ENCODE results near the gene CREB5.

Gene CREB5

DNA sequence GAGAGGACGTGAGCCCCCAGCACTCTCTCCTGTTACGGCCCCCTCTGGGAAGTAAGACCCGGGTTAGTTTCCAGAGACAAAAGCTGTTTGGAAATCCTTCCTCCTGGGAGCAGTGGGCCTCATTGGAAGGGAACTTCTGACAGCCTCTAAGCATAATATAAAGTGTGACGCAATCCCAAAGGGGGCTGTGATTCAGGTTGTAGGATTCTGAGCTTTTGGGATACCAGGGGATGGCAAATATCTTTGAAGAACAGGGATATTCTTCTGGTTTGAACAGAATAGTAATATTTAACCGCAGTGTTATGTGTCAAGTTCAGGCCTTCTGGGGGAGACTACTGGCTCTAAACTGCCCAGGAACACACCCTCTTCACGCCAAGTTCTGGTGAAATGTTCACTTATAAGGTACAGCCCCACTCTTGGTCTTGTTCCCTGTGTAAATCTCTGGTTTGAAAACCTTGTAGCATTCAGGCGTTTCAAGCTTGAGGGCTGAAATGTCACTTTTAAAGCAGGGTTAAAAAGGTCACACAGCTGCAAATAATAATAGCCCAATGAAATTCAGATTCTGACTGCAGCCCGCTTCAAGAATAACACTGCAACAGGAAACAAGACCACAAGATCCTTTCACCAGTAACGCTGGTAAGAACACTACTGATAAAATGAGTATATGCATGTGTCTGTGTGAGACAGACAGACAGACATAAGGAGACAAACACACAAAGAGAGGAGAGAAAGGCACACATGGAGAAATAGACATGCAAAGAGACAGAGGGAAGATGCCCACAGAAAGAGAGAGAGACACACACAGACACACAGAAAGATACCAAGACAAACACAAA is 69.0 kb downstream of the CREB5 start:
- no peak for DNase-seq

- no peak for DNase-seq
These were observed 70.8 kb downstream of the CREB5 start for GRCh38 chr7:28483112-28483511.

DNA sequence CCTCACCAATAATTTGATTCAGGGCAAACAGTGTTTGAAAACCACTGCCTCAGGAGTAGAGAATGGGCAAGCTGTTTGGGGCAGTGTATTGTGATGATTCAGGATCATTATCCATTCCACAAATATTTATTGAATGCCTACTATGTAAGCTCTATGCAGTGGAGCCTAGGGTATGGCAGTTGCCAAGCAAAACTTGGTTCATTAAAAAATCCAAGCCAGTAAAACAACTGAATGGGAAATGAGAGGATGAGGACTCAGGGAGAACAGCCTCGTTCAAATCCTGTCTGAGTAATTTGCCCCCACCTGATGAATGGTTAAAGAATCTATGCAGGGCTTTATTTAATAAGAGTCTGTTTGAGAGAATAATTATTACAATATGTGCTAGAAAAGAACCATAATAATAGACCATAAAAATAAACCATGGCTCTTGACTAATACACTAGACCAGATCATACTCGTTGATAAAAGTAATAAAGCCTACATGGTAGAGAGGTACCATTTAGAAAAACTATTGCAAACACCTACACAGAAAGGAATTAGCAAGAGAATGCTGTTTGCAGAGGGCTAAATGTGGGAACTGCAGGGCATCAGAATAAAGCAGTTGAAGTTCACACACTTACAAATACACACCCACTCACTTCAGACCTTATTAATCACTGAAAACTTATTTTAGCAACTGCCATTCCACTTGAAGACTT is 71.7 kb downstream of the CREB5 start:
- DNase-seq: no peak

GRCh38 chr7:28484606-28484935 is 72.3 kb downstream of the CREB5 start:
- no peak for DNase-seq

GRCh38 chr7:28487487-28487886 is 75.2 kb downstream of the CREB5 start:
- no peak for DNase-seq

DNA sequence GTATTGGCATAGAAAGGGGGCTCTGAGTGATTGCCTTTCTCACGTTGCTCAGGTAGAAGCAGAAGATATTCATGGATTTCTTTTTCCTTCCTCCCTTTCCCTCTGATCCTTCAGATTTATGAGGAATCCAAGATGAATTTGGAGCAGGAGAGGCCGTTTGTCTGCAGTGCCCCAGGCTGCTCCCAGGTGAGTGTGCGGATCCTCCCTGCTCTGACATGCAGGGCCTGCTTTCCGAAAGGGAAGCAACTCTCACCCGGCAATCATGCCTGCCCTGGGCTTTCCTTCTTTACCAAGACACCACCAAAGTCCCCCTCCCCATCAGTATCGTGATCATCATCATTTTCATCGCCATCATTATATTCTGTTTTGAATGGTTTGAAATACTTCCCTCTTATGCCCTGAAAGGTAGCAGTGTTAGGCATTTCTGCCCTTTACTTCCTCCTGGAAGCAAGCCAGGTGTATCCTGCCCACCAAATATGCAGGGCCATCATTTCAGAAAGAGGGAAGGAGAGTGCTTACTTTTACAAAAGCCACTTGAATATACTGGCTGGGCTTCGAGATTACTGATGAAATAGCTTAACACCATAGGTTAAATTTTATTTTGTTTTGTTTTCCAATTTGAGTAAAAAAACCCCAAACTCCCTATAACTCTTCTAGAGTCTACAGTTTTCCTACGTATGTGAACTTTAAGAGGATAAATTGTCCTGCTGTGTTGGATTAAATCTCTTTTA is 75.9 kb downstream of the CREB5 start:
- no peak for DNase-seq

- DNase-seq: no peak
These were observed 78.5 kb downstream of the CREB5 start for GRCh38 chr7:28490831-28491230.

DNA sequence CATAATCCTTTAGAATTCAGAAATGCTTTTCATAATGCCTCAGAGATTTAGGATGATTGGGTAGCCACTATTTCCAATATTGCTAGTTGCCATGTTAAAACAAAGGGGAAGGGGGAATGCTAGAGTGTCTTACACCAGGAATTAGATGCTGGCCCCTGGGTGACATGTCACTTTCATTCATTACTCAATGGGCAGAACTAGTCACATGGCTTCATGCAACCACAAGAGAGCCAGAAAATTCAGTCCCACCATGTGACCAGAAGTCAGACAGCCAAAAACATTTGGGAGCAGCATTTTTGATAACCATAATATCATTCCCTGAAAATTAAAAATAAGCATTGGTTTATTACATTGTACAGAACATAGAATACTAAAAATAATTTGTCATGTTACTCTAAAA is 81.2 kb downstream of the CREB5 start:
- DNase-seq: no peak

- DNase-seq: no peak
These were observed 84.7 kb downstream of the CREB5 start for GRCh38 chr7:28497009-28497408.

- DNase-seq: no peak
These were observed 86.3 kb downstream of the CREB5 start for GRCh38 chr7:28498636-28499035.

- DNase-seq: no peak
These were observed 87.8 kb downstream of the CREB5 start for GRCh38 chr7:28500138-28500537.

GRCh38 chr7:28502408-28502807 is 90.1 kb downstream of the CREB5 start:
- DNase-seq: no peak

- DNase-seq: no peak
These were observed 91.1 kb downstream of the CREB5 start for GRCh38 chr7:28503396-28503795.

GRCh38 chr7:28505014-28505413 is 92.7 kb downstream of the CREB5 start:
- no peak for DNase-seq

GRCh38 chr7:28505867-28506266 is 93.5 kb downstream of the CREB5 start:
- no peak for DNase-seq

DNA sequence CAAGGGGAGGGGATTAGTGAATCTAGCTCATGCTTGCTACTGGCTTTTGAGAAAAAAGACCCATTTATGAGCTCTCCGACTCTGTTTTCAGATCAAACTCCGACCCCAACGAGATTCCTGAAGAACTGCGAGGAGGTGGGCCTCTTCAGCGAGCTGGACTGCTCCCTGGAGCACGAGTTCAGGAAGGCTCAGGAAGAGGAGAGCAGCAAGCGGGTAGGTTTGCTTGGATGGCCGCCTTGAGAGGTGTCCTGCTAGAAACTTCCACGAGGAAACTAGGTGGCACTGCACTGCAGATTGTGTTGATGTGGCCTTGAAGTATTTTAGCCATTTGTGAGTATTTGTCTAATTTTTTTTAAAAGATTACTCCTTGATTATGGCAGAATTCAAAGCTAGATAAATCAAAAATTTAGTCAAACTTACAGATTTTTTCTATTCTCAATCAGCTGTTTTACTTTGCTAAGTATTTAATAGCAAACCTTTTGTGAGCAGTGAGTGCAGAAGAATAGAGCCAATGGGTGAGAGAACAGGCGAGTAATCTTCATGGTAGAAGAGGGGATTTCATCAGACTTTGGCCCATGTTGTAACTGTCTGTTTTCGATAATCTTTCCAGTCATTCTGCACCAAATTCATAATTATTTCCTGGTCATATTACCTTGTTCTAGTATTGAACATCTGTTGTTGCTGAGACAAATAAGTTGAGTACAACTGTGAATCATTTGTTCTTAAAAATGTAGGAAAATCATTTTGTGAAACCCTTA is 95.4 kb downstream of the CREB5 start:
- no peak for DNase-seq

- DNase-seq: no peak
These were observed 97.1 kb downstream of the CREB5 start for GRCh38 chr7:28509251-28510025.

DNA sequence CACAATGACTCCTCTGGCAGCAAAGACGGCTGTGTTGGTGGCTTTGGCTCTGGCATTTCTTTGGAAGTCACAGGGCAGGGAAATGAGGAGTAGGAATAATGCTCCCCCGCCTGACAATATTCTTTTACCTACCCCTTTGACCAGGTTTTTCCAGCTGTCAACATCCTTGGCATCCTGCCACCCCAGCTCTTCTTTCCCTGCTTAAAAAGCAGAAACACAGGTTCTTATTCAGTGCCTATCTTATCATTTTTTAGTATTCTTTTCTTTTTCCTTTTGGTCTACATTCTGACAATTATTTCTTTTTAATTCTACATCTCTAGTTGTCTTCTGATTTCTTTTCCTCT is 97.7 kb downstream of the CREB5 start:
- no peak for DNase-seq

GRCh38 chr7:28512668-28513440 is 100.5 kb downstream of the CREB5 start:
- DNase-seq: no peak

- no peak for DNase-seq
These were observed 104.3 kb downstream of the CREB5 start for GRCh38 chr7:28516390-28517172.

GRCh38 chr7:28517206-28517605 is 104.9 kb downstream of the CREB5 start:
- DNase-seq: no peak
